ENCODE data around the gene IL17B. TPM values are rescaled to one million over a fixed set of nuclear protein-coding genes. Genes with fewer than 3 reads are reported as not detected.

IL17B gene
- total RNA-seq = 0.28 TPM in 1 of 2 replicates, not detected in the other

GRCh38 chr5:149379177-149379761 is at the start of gene IL17B:
Gene IL17B (minus strand): TSS chr5:149379292. CDS start chr5:149379225, 67 bp downstream.

GRCh38 chr5:149357370-149358293 is 21.5 kb downstream of the IL17B start, which contains the start of gene PCYOX1L:
Gene PCYOX1L (plus strand): TSS chr5:149358046. CDS start chr5:149358069, 23 bp downstream.

GRCh38 chr5:149345147-149345891 is 33.8 kb downstream of the IL17B start, which contains the start of gene GRPEL2:
Gene GRPEL2 (plus strand): TSS chr5:149345499. CDS start chr5:149345540, 41 bp downstream.

Other genes starting within 250 kb of the IL17B start
- 7.7 and 9.2 TPM in 2 replicates for gene ABLIM3, start 237.8 kb downstream of the IL17B start, total RNA-seq
- gene AFAP1L1, start 107.4 kb downstream of the IL17B start, total RNA-seq = 2.4 and 2.8 TPM in 2 replicates
- gene GRPEL2, start 33.8 kb downstream of the IL17B start, total RNA-seq = 15.8 and 17.8 TPM in 2 replicates
- gene PCYOX1L, start 21.2 kb downstream of the IL17B start, total RNA-seq = 6.5 and 9.1 TPM in 2 replicates
- 438 and 439 TPM in 2 replicates for gene CSNK1A1, start 172.1 kb upstream of the IL17B start, total RNA-seq
- 0.57 and 2.4 TPM in 2 replicates for gene ARHGEF37, start 202.2 kb upstream of the IL17B start, total RNA-seq